Heart left ventricle (tissue), 16 donors: Measurements from ENCODE around the gene DAB1. TPM values are rescaled to one million over a fixed set of nuclear protein-coding genes. Genes with fewer than 3 reads are reported as not detected.

Source experiments
- ATAC-seq, 4 donors: fragments of 200-7000 bp; cut with Tn5 transposase; one replicate each; pipeline ENCODE4 v1.9.1; 2020 to 2022; ENCODE audit warnings: moderate library complexity in 4 of 4, mild to moderate bottlenecking in 3 of 4, moderate number of reproducible peaks in 1 of 4
- DNase-seq, 5 donors: peaks; one replicate each; pipeline ENCODE4 v3.0.0-alpha.2; 2020
- H3K27ac ChIP-seq, 12 donors: fragments of 200-600 bp; sonication (generic) in 4 of 12; one replicate each; pipeline versions ENCODE4 v1.5.0 to v1.8.0; 2016 to 2022; ENCODE audit warnings: mild to moderate bottlenecking in 2 of 12
- H3K27me3 ChIP-seq, 9 donors: fragments of 200-600 bp; sonication (generic) in 2 of 9; one replicate each; pipeline versions ENCODE4 v1.5.1 to v1.8.0; 2016 to 2022; ENCODE audit warnings: mild to moderate bottlenecking in 3 of 9
- H3K36me3 ChIP-seq, 9 donors: fragments of 200-600 bp; sonication (generic) in 2 of 9; one replicate each; pipeline versions ENCODE4 v1.5.0 to v1.8.0; 2018 to 2022; ENCODE audit warnings: mild to moderate bottlenecking in 2 of 9
- H3K4me1 ChIP-seq, 12 donors: fragments of 200-600 bp; sonication (generic) in 4 of 12; one replicate each; pipeline versions ENCODE4 v1.5.0 to v1.8.0; 2016 to 2022; ENCODE audit warnings: mild to moderate bottlenecking in 3 of 12
- H3K4me3 ChIP-seq, 12 donors: fragments of 200-600 bp; sonication (generic) in 4 of 12; one replicate each; pipeline versions ENCODE4 v1.5.0 to v1.8.0; 2017 to 2022; ENCODE audit warnings: mild to moderate bottlenecking in 9 of 12, moderate library complexity in 4 of 12
- H3K9me3 ChIP-seq, 12 donors: fragments of 200-600 bp; sonication (generic) in 4 of 12; one replicate each; pipeline versions ENCODE4 v1.5.0 to v1.8.0; 2016 to 2022; ENCODE audit warnings: mild to moderate bottlenecking in 1 of 12
- CTCF ChIP-seq, 12 donors: fragments of 200-600 bp; sonication (generic) in 4 of 12; IDR thresholded peaks; one replicate each; pipeline versions ENCODE4 v1.5.0 to v1.8.0; 2018 to 2022; ENCODE audit warnings: antibody characterized with exemption in 12 of 12, mild to moderate bottlenecking in 5 of 12
- POLR2A ChIP-seq, 2 donors: fragments of 450-650 bp; IDR thresholded peaks; one replicate each; pipeline ENCODE4 v1.6.1; 2017; ENCODE audit warnings: antibody characterized with exemption in 2 of 2, mild to moderate bottlenecking in 2 of 2, moderate library complexity in 2 of 2
- WGBS, 4 donors: extraction: QIAGEN DNeasy Blood & Tissue Kit in 2 of 4; methylation state at CpG; one replicate each; pipeline versions ENCODE4 v1.1.5 to v1.1.7; 2013 to 2018; 5-methylcytosine and 5-hydroxymethylcytosine counted together
- intact Hi-C, 10 donors: fragments of 100-400 bp; cut with DNase I; formaldehyde crosslinking; loops; one replicate each; pipeline versions ENCODE4 v1.11.1 to v1.14.2; 2022
- polyA plus RNA-seq, 2 donors: library from polyadenylated mRNA; stranded (reverse); fragments of 200-250 nt; gene quantifications; one replicate each; pipeline ENCODE4 v1.2.3, GENCODE V29; 2013
- total RNA-seq, 9 donors: library from RNA; depleted of rRNA in 2 of 9; stranded (reverse); fragments of >200 nt in 2 of 9; fragmentation: NEBNext Ultra II Directional in 3 of 9; extraction: Animal tissue kit (Norgen Biotek cat#: 25700) in 3 of 9; gene quantifications; one replicate each; pipeline versions ENCODE4 v1.1.0 to v1.2.4, GENCODE V29; 2016 to 2023
- donor health status: ischemic (EF 13 %, LVEDD 7.1; RV severe dilation, severe dysfunction).
- donor health status: healthy with polysubstance abuse.
- donor health status: DM: no; HTN: yes; CAD: no.
- donor health status: DM: no; HTN: no; CAD: no.
- donor health status: ischemic (EF 25% LVEDD 6.9; RV normal size, moderate dysfunction).
- donor health status: ischemic (EF 25% LVEDD 5.7; RV mildly dilated, moderate dysfunction).
- donor health status: healthy.
- donor health status: DM: yes; HTN: yes; CAD: no.
- donor health status: ischemic (EF 35%, LVEDD 5.7; RV mildly dilated, moderate dysfunction).
- donor health status: nonischemic (EF 11% LVEDD 7.7; RV severe dilation, severe dysfunction).
- donor health status: DM: yes; HTN: yes; CAD: no.
- donor health status: PGD.
- donor health status: ischemic (EF 29% LVEDD 5.4; RV normal size, mild dysfunction).
- donor health status: nonischemic (EF 23%, LVEDD 6.1; RV moderate dilation, normal function).

Gene DAB1
- total and polyA plus RNA-seq, 11 donors: 0.26 to 28.8 (median 5.2) TPM

- no peak overlapping the region for H3K4me3 ChIP-seq
- DNase-seq: no peak
- TF ChIP-seq CTCF (IDR thresholded peaks at IDR 0.05): no peak
- no peak for TF ChIP-seq POLR2A (IDR thresholded peaks at IDR 0.05)
- peaks cover 0 to 3% (median 0%) of the 10 kb centered on the region in 12 donors for H3K9me3 ChIP-seq
- H3K4me1 ChIP-seq: no peaks in the 10 kb centered on the region
- WGBS, 4 donors: 66 to 88% (median 74%) methylated on average over 3 of the region's 3 CpGs
- H3K27me3 ChIP-seq: no peaks in the 10 kb centered on the region
- no peaks in the 10 kb centered on the region for H3K36me3 ChIP-seq
- intact Hi-C loops: loop anchor here in 2 of 10 donors (5.0 to 10.0 kb wide), 2 partner anchors 133 to 135 kb away; no protein-coding TSS in a partner anchor
- no peak overlapping the region for H3K27ac ChIP-seq
- ATAC-seq: no peak
Measured at GRCh38 chr1:56967355-56967754, 456.5 kb downstream of the DAB1 start.

- DNase-seq: no peak
- H3K9me3 ChIP-seq: peaks cover 0 to 3% (median 0%) of the 10 kb centered on the region in 12 donors
- ATAC-seq: no peak
- H3K36me3 ChIP-seq: no peaks in the 10 kb centered on the region
- no peak overlapping the region for H3K4me3 ChIP-seq
- no peaks in the 10 kb centered on the region for H3K4me1 ChIP-seq
- no peaks in the 10 kb centered on the region for H3K27me3 ChIP-seq
- no peak overlapping the region for H3K27ac ChIP-seq
- TF ChIP-seq POLR2A (IDR thresholded peaks at IDR 0.05) (no peak), CTCF (IDR thresholded peaks at IDR 0.05) (no peak)
- 95 to 98% (median 95%) methylated on average over 1 of the region's 1 CpG for WGBS, 4 donors
- intact Hi-C loops: loop anchor here in 2 of 10 donors (5.0 to 10.0 kb wide), 2 partner anchors 132 to 134 kb away; no protein-coding TSS in a partner anchor
Measured at GRCh38 chr1:56966698-56966999, 457.2 kb downstream of the DAB1 start.

- Histone ChIP-seq H3K27me3 (no peaks in the 10 kb centered on the region), H3K4me1 (no peaks in the 10 kb centered on the region), H3K4me3 (no peak within 1 kb of the TSS), H3K9me3 (peaks cover 0 to 3% (median 0%) of the 10 kb centered on the region in 12 donors), H3K27ac (no peak within 1 kb of the TSS), H3K36me3 (no peaks in the 10 kb centered on the region)
- intact Hi-C loops: loop anchor here in 2 of 10 donors (5.0 to 10.0 kb wide), 2 partner anchors 131 to 134 kb away; no protein-coding TSS in a partner anchor
- TF ChIP-seq POLR2A (IDR thresholded peaks at IDR 0.05): no peak
- TF ChIP-seq CTCF (IDR thresholded peaks at IDR 0.05): no peak
- no peak for ATAC-seq
- 79 to 86% (median 84%) methylated on average over 3 of the region's 3 CpGs for WGBS, 4 donors
- no peak for DNase-seq
Measured at GRCh38 chr1:56965916-56966697, 457.8 kb downstream of the DAB1 start, which contains the start of gene C8B. Gene C8B, minus strand, starts transcription at chr1:56966015. Its CDS starts 67 bp downstream, at chr1:56965948.

- Histone ChIP-seq H3K9me3 (peaks cover 0 to 3% (median 0%) of the 10 kb centered on the region in 12 donors), H3K27me3 (no peaks in the 10 kb centered on the region), H3K4me1 (no peaks in the 10 kb centered on the region), H3K36me3 (no peaks in the 10 kb centered on the region), H3K27ac (no peak overlapping the region), H3K4me3 (no peak overlapping the region)
- no peak for DNase-seq
- TF ChIP-seq POLR2A (IDR thresholded peaks at IDR 0.05): no peak
- TF ChIP-seq CTCF (IDR thresholded peaks at IDR 0.05): no peak
- no peak for ATAC-seq
- intact Hi-C loops: loop anchor here in 2 of 10 donors (5.0 to 10.0 kb wide), 2 partner anchors 130 to 133 kb away; no protein-coding TSS in a partner anchor
- 70 to 82% (median 74%) methylated on average over 3 of the region's 3 CpGs for WGBS, 4 donors
Measured at GRCh38 chr1:56965191-56965590, 458.7 kb downstream of the DAB1 start.
